ENCODE results near the gene ELP6. TPM values are rescaled to one million over a fixed set of nuclear protein-coding genes. Genes with fewer than 3 reads are reported as not detected.

ELP6 gene, protein sequence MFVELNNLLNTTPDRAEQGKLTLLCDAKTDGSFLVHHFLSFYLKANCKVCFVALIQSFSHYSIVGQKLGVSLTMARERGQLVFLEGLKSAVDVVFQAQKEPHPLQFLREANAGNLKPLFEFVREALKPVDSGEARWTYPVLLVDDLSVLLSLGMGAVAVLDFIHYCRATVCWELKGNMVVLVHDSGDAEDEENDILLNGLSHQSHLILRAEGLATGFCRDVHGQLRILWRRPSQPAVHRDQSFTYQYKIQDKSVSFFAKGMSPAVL
- 49.5 TPM for total RNA-seq (ENCODE audit: unreplicated experiment)
- long read RNA-seq, transcript ELP6-201 (7 exons, 1,401 nt), result major isoform, 16 of 28 reads
- long read RNA-seq, partial matches to known transcripts, result 2 of 28 reads
- long read RNA-seq, other reads (novel, unspliced or antisense), result 7 of 28 reads

GRCh38 chr3:47513125-47513929 lies at the start of gene ELP6:
Gene ELP6 (minus strand): TSS chr3:47513712. CDS start chr3:47513590, 122 bp downstream.
- Mint-ChIP-seq H3K27me3 (ENCODE audit: unreplicated experiment) (peaks cover 3% of the 10 kb centered on the region), H3K27ac (ENCODE audit: unreplicated experiment) (peak within 1 kb of the TSS; percentile 94), H3K36me3 (ENCODE audit: low read depth, unreplicated experiment) (peaks cover 14% of the 10 kb centered on the region), H3K9me3 (ENCODE audit: unreplicated experiment) (no peaks in the 10 kb centered on the region), H3K4me1 (ENCODE audit: unreplicated experiment) (peaks cover 10% of the 10 kb centered on the region), H3K4me3 (ENCODE audit: unreplicated experiment) (peak within 1 kb of the TSS; percentile 97)
- DNase-seq (ENCODE audit: low spot score), result peak; percentile 96
- TF ChIP-seq, protein P1, sequence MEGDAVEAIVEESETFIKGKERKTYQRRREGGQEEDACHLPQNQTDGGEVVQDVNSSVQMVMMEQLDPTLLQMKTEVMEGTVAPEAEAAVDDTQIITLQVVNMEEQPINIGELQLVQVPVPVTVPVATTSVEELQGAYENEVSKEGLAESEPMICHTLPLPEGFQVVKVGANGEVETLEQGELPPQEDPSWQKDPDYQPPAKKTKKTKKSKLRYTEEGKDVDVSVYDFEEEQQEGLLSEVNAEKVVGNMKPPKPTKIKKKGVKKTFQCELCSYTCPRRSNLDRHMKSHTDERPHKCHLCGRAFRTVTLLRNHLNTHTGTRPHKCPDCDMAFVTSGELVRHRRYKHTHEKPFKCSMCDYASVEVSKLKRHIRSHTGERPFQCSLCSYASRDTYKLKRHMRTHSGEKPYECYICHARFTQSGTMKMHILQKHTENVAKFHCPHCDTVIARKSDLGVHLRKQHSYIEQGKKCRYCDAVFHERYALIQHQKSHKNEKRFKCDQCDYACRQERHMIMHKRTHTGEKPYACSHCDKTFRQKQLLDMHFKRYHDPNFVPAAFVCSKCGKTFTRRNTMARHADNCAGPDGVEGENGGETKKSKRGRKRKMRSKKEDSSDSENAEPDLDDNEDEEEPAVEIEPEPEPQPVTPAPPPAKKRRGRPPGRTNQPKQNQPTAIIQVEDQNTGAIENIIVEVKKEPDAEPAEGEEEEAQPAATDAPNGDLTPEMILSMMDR (IDR thresholded peaks at IDR 0.05; ENCODE audit: unreplicated experiment), result peak; percentile 38

DNA sequence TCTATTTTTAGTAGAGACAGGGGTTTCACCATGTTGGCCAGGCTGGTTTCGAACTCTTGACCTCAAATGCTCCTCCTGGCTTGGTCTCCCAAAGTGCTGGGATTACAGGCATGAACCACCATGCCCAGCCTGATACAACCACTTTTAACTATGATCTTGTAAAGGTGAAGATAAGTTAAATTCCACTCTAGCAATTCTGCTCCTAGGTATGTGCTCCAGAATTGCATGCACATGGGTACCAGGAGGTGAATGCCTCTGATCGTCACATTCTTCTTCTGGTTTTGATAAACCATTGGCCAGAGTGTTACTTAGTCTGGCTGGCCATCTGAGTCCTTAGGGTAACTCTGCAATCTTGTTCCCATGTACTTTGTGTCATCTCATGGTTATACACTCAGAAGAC lies 42.8 kb upstream of the ELP6 start:
- DNase-seq (ENCODE audit: low spot score), result no peak
- no peak overlapping the region for H3K4me3 Mint-ChIP-seq (ENCODE audit: unreplicated experiment)
- H3K27ac Mint-ChIP-seq (ENCODE audit: unreplicated experiment), result no peak overlapping the region
- no peaks in the 10 kb centered on the region for H3K9me3 Mint-ChIP-seq (ENCODE audit: unreplicated experiment)
- TF ChIP-seq, protein P1 (IDR thresholded peaks at IDR 0.05; ENCODE audit: unreplicated experiment), result no peak
- peaks cover 3% of the 10 kb centered on the region for H3K4me1 Mint-ChIP-seq (ENCODE audit: unreplicated experiment)
- H3K27me3 Mint-ChIP-seq (ENCODE audit: unreplicated experiment), result peaks cover 1% of the 10 kb centered on the region
- H3K36me3 Mint-ChIP-seq (ENCODE audit: low read depth, unreplicated experiment), result no peaks in the 10 kb centered on the region

- H3K9me3 Mint-ChIP-seq (ENCODE audit: unreplicated experiment), result no peaks in the 10 kb centered on the region
- H3K27me3 Mint-ChIP-seq (ENCODE audit: unreplicated experiment), result peaks cover 3% of the 10 kb centered on the region
- no peak overlapping the region for H3K27ac Mint-ChIP-seq (ENCODE audit: unreplicated experiment)
- no peak overlapping the region for H3K4me3 Mint-ChIP-seq (ENCODE audit: unreplicated experiment)
- no peak for DNase-seq (ENCODE audit: low spot score)
- H3K4me1 Mint-ChIP-seq (ENCODE audit: unreplicated experiment), result peaks cover 6% of the 10 kb centered on the region
- TF ChIP-seq, protein P1 (IDR thresholded peaks at IDR 0.05; ENCODE audit: unreplicated experiment), result no peak
- H3K36me3 Mint-ChIP-seq (ENCODE audit: low read depth, unreplicated experiment), result no peaks in the 10 kb centered on the region
These were observed 40.8 kb upstream of the ELP6 start for GRCh38 chr3:47554335-47554734.

- H3K4me1 Mint-ChIP-seq (ENCODE audit: unreplicated experiment), result peaks cover 6% of the 10 kb centered on the region
- no peaks in the 10 kb centered on the region for H3K9me3 Mint-ChIP-seq (ENCODE audit: unreplicated experiment)
- H3K36me3 Mint-ChIP-seq (ENCODE audit: low read depth, unreplicated experiment), result no peaks in the 10 kb centered on the region
- H3K27me3 Mint-ChIP-seq (ENCODE audit: unreplicated experiment), result peaks cover 3% of the 10 kb centered on the region
- TF ChIP-seq, protein P1 (IDR thresholded peaks at IDR 0.05; ENCODE audit: unreplicated experiment), result no peak
- no peak overlapping the region for H3K27ac Mint-ChIP-seq (ENCODE audit: unreplicated experiment)
- no peak for DNase-seq (ENCODE audit: low spot score)
- H3K4me3 Mint-ChIP-seq (ENCODE audit: unreplicated experiment), result no peak overlapping the region
These were observed 39.9 kb upstream of the ELP6 start for GRCh38 chr3:47553407-47553806.
